HG02970 (cell line): Measurements from ENCODE around the gene NRXN3.

Experiments used
- ATAC-seq: cut with Tn5 transposase; IDR thresholded peaks from one replicate; pipeline ENCODE4 v1.9.1; 2021; ENCODE audit warnings: mild to moderate bottlenecking, moderate library complexity, moderate number of reproducible peaks; ENCODE audit not compliant: unreplicated experiment, low FRiP score

NRXN3 gene

GRCh38 chr14:79352076-79352630, 1182.0 kb downstream of the NRXN3 start:
- ATAC-seq: no peak

- no peak for ATAC-seq
These were observed 1184.2 kb downstream of the NRXN3 start for GRCh38 chr14:79354336-79354735.

GRCh38 chr14:79356040-79356439, 1185.9 kb downstream of the NRXN3 start:
- no peak for ATAC-seq

- no peak for ATAC-seq
These were observed 1187.1 kb downstream of the NRXN3 start for GRCh38 chr14:79357307-79357706.

GRCh38 chr14:79363291-79363690, 1193.1 kb downstream of the NRXN3 start:
- ATAC-seq: no peak

- ATAC-seq: no peak
These were observed 1199.5 kb downstream of the NRXN3 start for GRCh38 chr14:79369359-79370332.

- ATAC-seq: no peak
These were observed 1200.8 kb downstream of the NRXN3 start for GRCh38 chr14:79370969-79371368.

- no peak for ATAC-seq
These were observed 1203.3 kb downstream of the NRXN3 start for GRCh38 chr14:79373451-79373850.

GRCh38 chr14:79375356-79375755, 1205.2 kb downstream of the NRXN3 start:
- no peak for ATAC-seq

GRCh38 chr14:79376557-79376956, 1206.4 kb downstream of the NRXN3 start:
- no peak for ATAC-seq

GRCh38 chr14:79378020-79378419, 1207.8 kb downstream of the NRXN3 start:
- ATAC-seq: no peak

- no peak for ATAC-seq
These were observed 1209.1 kb downstream of the NRXN3 start for GRCh38 chr14:79379266-79379665.

- no peak for ATAC-seq
These were observed 1212.9 kb downstream of the NRXN3 start for GRCh38 chr14:79383031-79383430.

GRCh38 chr14:79383475-79383874, 1213.3 kb downstream of the NRXN3 start:
- no peak for ATAC-seq

- ATAC-seq: no peak
These were observed 1224.9 kb downstream of the NRXN3 start for GRCh38 chr14:79395061-79395460.

- no peak for ATAC-seq
These were observed 1234.8 kb downstream of the NRXN3 start for GRCh38 chr14:79404874-79405511.

GRCh38 chr14:79405512-79405910, 1235.3 kb downstream of the NRXN3 start:
- no peak for ATAC-seq

GRCh38 chr14:79407572-79407971, 1237.4 kb downstream of the NRXN3 start:
- no peak for ATAC-seq

- no peak for ATAC-seq
These were observed 1238.5 kb downstream of the NRXN3 start for GRCh38 chr14:79408696-79409095.

GRCh38 chr14:79411403-79412174, 1241.4 kb downstream of the NRXN3 start:
- ATAC-seq: no peak

GRCh38 chr14:79412822-79413221, 1242.6 kb downstream of the NRXN3 start:
- ATAC-seq: no peak
